HG03135 (cell line): ENCODE measurements around the gene ZNF557.
A peak's percentile ranks its signal among the peaks of the same experiment; 100 is the strongest.
"Not testable (repeated sequence)": the region's sequence is repeated elsewhere in the genome, so short reads cannot be mapped to it uniquely, and the experiment has no call there.

Experiments
- ATAC-seq: cut with Tn5 transposase; IDR thresholded peaks from one replicate; pipeline ENCODE4 v1.9.1; 2021; ENCODE audit warnings: mild to moderate bottlenecking, moderate library complexity; ENCODE audit not compliant: unreplicated experiment

Gene ZNF557

GRCh38 chr19:7069042-7069903 lies at the start of gene ZNF557:
ZNF557 (plus strand) TSS chr19:7069703; CDS start chr19:7075075, 5,372 bp downstream.
- peak; percentile 93 for ATAC-seq

GRCh38 chr19:7021331-7021730 lies 48.2 kb upstream of the ZNF557 start, which contains the start of gene MBD3L2B:
MBD3L2B (minus strand) TSS chr19:7021431; CDS start chr19:7021397, 34 bp downstream.
- not testable (repeated sequence) for ATAC-seq

- not testable (repeated sequence) for ATAC-seq
Measured at GRCh38 chr19:7028790-7029189, 40.7 kb upstream of the ZNF557 start.

GRCh38 chr19:7030278-7030677 lies 39.2 kb upstream of the ZNF557 start, which contains the start of gene MBD3L5:
MBD3L5 (plus strand) TSS chr19:7030578; CDS start chr19:7030612, 34 bp downstream.
- ATAC-seq = not testable (repeated sequence)

- not testable (repeated sequence) for ATAC-seq
Measured at GRCh38 chr19:7040079-7040478, 29.4 kb upstream of the ZNF557 start, which contains the start of gene MBD3L4. MBD3L4 (minus strand) TSS chr19:7040179; CDS start chr19:7040144, 35 bp downstream.

- ATAC-seq = not testable (repeated sequence)
Measured at GRCh38 chr19:7041563-7041962, 27.9 kb upstream of the ZNF557 start.

GRCh38 chr19:7049021-7049420 lies 20.5 kb upstream of the ZNF557 start, which contains the start of gene MBD3L2:
MBD3L2 (plus strand) TSS chr19:7049321; CDS start chr19:7049374, 53 bp downstream.
- ATAC-seq = not testable (repeated sequence)

- ATAC-seq = not testable (repeated sequence)
Measured at GRCh38 chr19:7051421-7051820, 18.1 kb upstream of the ZNF557 start.

GRCh38 chr19:7052896-7053295 lies 16.6 kb upstream of the ZNF557 start:
- not testable (repeated sequence) for ATAC-seq

- not testable (repeated sequence) for ATAC-seq
Measured at GRCh38 chr19:7054635-7055368, 14.7 kb upstream of the ZNF557 start.

GRCh38 chr19:7055679-7056078 lies 13.8 kb upstream of the ZNF557 start:
- not testable (repeated sequence) for ATAC-seq

GRCh38 chr19:7056371-7056770 lies 13.1 kb upstream of the ZNF557 start:
- not testable (repeated sequence) for ATAC-seq

GRCh38 chr19:7058576-7058975 lies 10.9 kb upstream of the ZNF557 start, which contains the start of gene MBD3L3:
MBD3L3 (minus strand) TSS chr19:7058676; CDS start chr19:7058605, 71 bp downstream.
- ATAC-seq = not testable (repeated sequence)

- ATAC-seq = not testable (repeated sequence)
Measured at GRCh38 chr19:7059977-7060376, 9.5 kb upstream of the ZNF557 start.

- ATAC-seq = no peak
Measured at GRCh38 chr19:7063339-7063738, 6.2 kb upstream of the ZNF557 start.

GRCh38 chr19:7063764-7064418 lies 5.6 kb upstream of the ZNF557 start:
- ATAC-seq = no peak

GRCh38 chr19:7067122-7067521 lies 2.4 kb upstream of the ZNF557 start:
- not testable (repeated sequence) for ATAC-seq

- no peak for ATAC-seq
Measured at GRCh38 chr19:7067716-7068115, 1.8 kb upstream of the ZNF557 start.

GRCh38 chr19:7068599-7068998 lies 904 bp upstream of the ZNF557 start:
- no peak for ATAC-seq

- peak; percentile 28 for ATAC-seq
Measured at GRCh38 chr19:7069904-7070226, 362 bp downstream of the ZNF557 start.

GRCh38 chr19:7072541-7072940 lies 3.0 kb downstream of the ZNF557 start:
- no peak for ATAC-seq
